Measurements from ENCODE around the gene CNIH1.

DNA sequence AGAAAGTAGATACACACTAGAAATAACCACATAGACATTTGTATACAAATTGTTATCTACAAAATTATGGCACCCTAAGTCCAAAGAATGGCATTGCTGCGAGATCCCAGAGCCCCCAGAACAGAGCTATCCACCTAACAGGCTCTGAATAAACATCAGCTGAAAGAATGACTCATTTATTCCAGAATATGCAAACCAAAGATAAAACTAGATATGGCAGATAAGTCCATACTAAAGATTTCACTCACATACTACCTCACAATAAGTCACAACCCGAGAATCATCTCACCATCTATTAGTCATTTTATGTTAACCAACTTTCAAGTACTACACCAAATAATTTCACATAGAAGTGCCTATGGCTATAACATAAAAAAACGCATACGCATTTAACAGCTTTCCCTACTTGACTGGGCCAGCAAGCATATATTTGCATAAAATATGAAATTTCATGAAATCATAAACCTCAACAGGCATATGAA lies 5.6 kb downstream of the CNIH1 start:
- no peak for TF ChIP-seq CTCF (IDR thresholded peaks at IDR 0.05)
- TF ChIP-seq POLR2A (IDR thresholded peaks at IDR 0.05) = no peak
- no peak for TF ChIP-seq EP300 (IDR thresholded peaks at IDR 0.05)

Data from tibial nerve (tissue), 4 donors.